GM23338 (cell line): Measurements from ENCODE around the gene RNF186. TPM values are rescaled to one million over a fixed set of nuclear protein-coding genes. Genes with fewer than 3 reads are reported as not detected.
A peak's percentile ranks its signal among the peaks of the same experiment; 100 is the strongest.

Experiments used
- ATAC-seq: fragments of 200-7000 bp; cut with Tn5 transposase; 3 replicates; pipeline ENCODE4 v1.9.1; 2020
- DNase-seq: peaks from one replicate; pipeline ENCODE4 v3.0.0-alpha.2; 2015; ENCODE audit warnings: low spot score
- H2AFZ ChIP-seq: fragments of 200-600 bp; sonication (generic); 2 replicates; pipeline ENCODE4 v1.8.0; 2016; ENCODE audit warnings: antibody characterized with exemption, mild to moderate bottlenecking, moderate library complexity
- H3F3A ChIP-seq: fragments of 200-600 bp; sonication (generic); replicated peaks from 2 replicates; pipeline ENCODE4 v1.8.0; 2017; ENCODE audit warnings: antibody characterized with exemption, mixed run types, low read depth
- H3K27ac ChIP-seq: fragments of 200-600 bp; sonication (generic); 2 replicates; pipeline ENCODE4 v1.6.1; 2016; ENCODE audit warnings: low read depth
- H3K27me3 ChIP-seq: fragments of 200-600 bp; sonication (generic); 2 replicates; pipeline ENCODE4 v1.8.0; 2016; ENCODE audit warnings: mild to moderate bottlenecking, mixed run types, moderate library complexity; ENCODE audit not compliant: insufficient read depth
- H3K36me3 ChIP-seq: fragments of 200-600 bp; sonication (generic); 2 replicates; pipeline ENCODE4 v1.8.0; 2016; ENCODE audit warnings: mild to moderate bottlenecking; ENCODE audit not compliant: insufficient read depth
- H3K4me1 ChIP-seq: fragments of 200-600 bp; sonication (generic); 2 replicates; pipeline ENCODE4 v1.8.0; 2016; ENCODE audit warnings: mild to moderate bottlenecking, moderate library complexity; ENCODE audit not compliant: insufficient read depth
- H3K4me2 ChIP-seq: fragments of 200-600 bp; sonication (generic); 2 replicates; pipeline ENCODE4 v1.7.1; 2017; ENCODE audit warnings: mixed run types
- H3K4me3 ChIP-seq: fragments of 200-600 bp; sonication (generic); 2 replicates; pipeline ENCODE4 v1.6.1; 2016; ENCODE audit warnings: mixed run types
- H3K79me2 ChIP-seq: fragments of 200-600 bp; sonication (generic); replicated peaks from 2 replicates; pipeline ENCODE4 v1.8.0; 2017; ENCODE audit warnings: mild to moderate bottlenecking; ENCODE audit not compliant: insufficient read depth
- H3K9me2 ChIP-seq: fragments of 200-600 bp; sonication (generic); 2 replicates; pipeline ENCODE4 v1.8.0; 2017; ENCODE audit not compliant: insufficient read depth
- H4K20me1 ChIP-seq: fragments of 200-600 bp; sonication (generic); replicated peaks from 2 replicates; pipeline ENCODE4 v1.8.0; 2017; ENCODE audit warnings: mild to moderate bottlenecking; ENCODE audit not compliant: insufficient read depth
- H3K27ac Mint-ChIP-seq: 2 replicates; pipeline ENCODE4 v1.8.0; 2020; ENCODE audit warnings: inconsistent platforms, mild to moderate bottlenecking, moderate library complexity, mixed read lengths
- H3K27me3 Mint-ChIP-seq: 3 replicates; pipeline ENCODE4 v1.8.0; 2022; ENCODE audit warnings: low read depth, mild to moderate bottlenecking, moderate library complexity, mixed read lengths, inconsistent platforms; ENCODE audit not compliant: insufficient read depth, poor library complexity
- H3K36me3 Mint-ChIP-seq: 3 replicates; pipeline ENCODE4 v1.8.0; 2021; ENCODE audit warnings: low read depth, mild to moderate bottlenecking, inconsistent platforms, moderate library complexity, mixed read lengths
- H3K4me1 Mint-ChIP-seq: 3 replicates; pipeline ENCODE4 v1.8.0; 2020; ENCODE audit warnings: mild to moderate bottlenecking, inconsistent platforms, mixed read lengths
- H3K4me3 Mint-ChIP-seq: 3 replicates; pipeline ENCODE4 v1.8.0; 2021; ENCODE audit warnings: moderate library complexity, mild to moderate bottlenecking, inconsistent platforms, mixed read lengths
- H3K9me3 Mint-ChIP-seq: 3 replicates; pipeline ENCODE4 v1.8.0; 2020; ENCODE audit warnings: moderate library complexity, mild to moderate bottlenecking, inconsistent platforms, mixed read lengths
- ETS1 ChIP-seq: IDR thresholded peaks from 2 replicates; pipeline ENCODE4 v1.6.1; 2016; ENCODE audit warnings: antibody characterized with exemption
- EZH2 ChIP-seq: fragments of 200-600 bp; sonication (generic); IDR thresholded peaks from one replicate; pipeline ENCODE4 v1.8.0; 2017; ENCODE audit warnings: antibody characterized with exemption, mild to moderate bottlenecking, low read depth; ENCODE audit not compliant: unreplicated experiment
- STAT1 ChIP-seq: IDR thresholded peaks from one replicate; pipeline ENCODE4 v1.6.1; 2016; ENCODE audit warnings: antibody characterized with exemption; ENCODE audit not compliant: unreplicated experiment
- polyA plus RNA-seq: library from polyadenylated mRNA; unstranded; fragments of >200 nt; fragmentation: Nextera tagmentation; extraction: Ambion mirVana; gene quantifications from 2 replicates; pipeline ENCODE4 v1.2.1, GENCODE V29; 2016
- total RNA-seq: library from RNA; depleted of rRNA; stranded (reverse); fragments of >200 nt; shearing (Covaris generic); gene quantifications from 2 replicates; pipeline ENCODE4 v1.2.3, GENCODE V29; 2014
- TF ChIP-seq, protein P1 (sequence below): IDR thresholded peaks from one replicate; pipeline ENCODE4 v1.6.1; 2018; ENCODE audit warnings: antibody characterized with exemption; ENCODE audit not compliant: unreplicated experiment
- TF ChIP-seq, protein P2 (sequence below), 2 experiments: fragments of 200-600 bp in 1 of 2; sonication (generic) in 1 of 2; conservative IDR thresholded peaks; 2 replicates each; pipeline versions ENCODE4 v1.5.1 to v1.6.1; 2016 to 2017; ENCODE audit warnings: antibody characterized with exemption in 2 of 2, low read depth in 2 of 2, mild to moderate bottlenecking in 2 of 2, moderate library complexity in 1 of 2

RNF186 gene
- total and polyA plus RNA-seq, 2 experiments from 2014 or later = not detected

- peaks cover 14% of the 10 kb centered on the region for H3K27me3 Mint-ChIP-seq
- no peak overlapping the region for H3K4me3 ChIP-seq
- H2AFZ ChIP-seq = peak overlapping the region; percentile 69; the same call in 1 of the 2 replicates
- no peaks in the 10 kb centered on the region for H3K27me3 ChIP-seq
- H3F3A ChIP-seq = no peaks in the 10 kb centered on the region
- no peaks in the 10 kb centered on the region for H3K79me2 ChIP-seq
- H3K4me3 Mint-ChIP-seq = no peak overlapping the region
- peaks cover 13% of the 10 kb centered on the region for H3K4me1 ChIP-seq
- no peaks in the 10 kb centered on the region for H4K20me1 ChIP-seq
- TF ChIP-seq, protein P1, sequence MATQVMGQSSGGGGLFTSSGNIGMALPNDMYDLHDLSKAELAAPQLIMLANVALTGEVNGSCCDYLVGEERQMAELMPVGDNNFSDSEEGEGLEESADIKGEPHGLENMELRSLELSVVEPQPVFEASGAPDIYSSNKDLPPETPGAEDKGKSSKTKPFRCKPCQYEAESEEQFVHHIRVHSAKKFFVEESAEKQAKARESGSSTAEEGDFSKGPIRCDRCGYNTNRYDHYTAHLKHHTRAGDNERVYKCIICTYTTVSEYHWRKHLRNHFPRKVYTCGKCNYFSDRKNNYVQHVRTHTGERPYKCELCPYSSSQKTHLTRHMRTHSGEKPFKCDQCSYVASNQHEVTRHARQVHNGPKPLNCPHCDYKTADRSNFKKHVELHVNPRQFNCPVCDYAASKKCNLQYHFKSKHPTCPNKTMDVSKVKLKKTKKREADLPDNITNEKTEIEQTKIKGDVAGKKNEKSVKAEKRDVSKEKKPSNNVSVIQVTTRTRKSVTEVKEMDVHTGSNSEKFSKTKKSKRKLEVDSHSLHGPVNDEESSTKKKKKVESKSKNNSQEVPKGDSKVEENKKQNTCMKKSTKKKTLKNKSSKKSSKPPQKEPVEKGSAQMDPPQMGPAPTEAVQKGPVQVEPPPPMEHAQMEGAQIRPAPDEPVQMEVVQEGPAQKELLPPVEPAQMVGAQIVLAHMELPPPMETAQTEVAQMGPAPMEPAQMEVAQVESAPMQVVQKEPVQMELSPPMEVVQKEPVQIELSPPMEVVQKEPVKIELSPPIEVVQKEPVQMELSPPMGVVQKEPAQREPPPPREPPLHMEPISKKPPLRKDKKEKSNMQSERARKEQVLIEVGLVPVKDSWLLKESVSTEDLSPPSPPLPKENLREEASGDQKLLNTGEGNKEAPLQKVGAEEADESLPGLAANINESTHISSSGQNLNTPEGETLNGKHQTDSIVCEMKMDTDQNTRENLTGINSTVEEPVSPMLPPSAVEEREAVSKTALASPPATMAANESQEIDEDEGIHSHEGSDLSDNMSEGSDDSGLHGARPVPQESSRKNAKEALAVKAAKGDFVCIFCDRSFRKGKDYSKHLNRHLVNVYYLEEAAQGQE = no peak
- TF ChIP-seq, protein P2, sequence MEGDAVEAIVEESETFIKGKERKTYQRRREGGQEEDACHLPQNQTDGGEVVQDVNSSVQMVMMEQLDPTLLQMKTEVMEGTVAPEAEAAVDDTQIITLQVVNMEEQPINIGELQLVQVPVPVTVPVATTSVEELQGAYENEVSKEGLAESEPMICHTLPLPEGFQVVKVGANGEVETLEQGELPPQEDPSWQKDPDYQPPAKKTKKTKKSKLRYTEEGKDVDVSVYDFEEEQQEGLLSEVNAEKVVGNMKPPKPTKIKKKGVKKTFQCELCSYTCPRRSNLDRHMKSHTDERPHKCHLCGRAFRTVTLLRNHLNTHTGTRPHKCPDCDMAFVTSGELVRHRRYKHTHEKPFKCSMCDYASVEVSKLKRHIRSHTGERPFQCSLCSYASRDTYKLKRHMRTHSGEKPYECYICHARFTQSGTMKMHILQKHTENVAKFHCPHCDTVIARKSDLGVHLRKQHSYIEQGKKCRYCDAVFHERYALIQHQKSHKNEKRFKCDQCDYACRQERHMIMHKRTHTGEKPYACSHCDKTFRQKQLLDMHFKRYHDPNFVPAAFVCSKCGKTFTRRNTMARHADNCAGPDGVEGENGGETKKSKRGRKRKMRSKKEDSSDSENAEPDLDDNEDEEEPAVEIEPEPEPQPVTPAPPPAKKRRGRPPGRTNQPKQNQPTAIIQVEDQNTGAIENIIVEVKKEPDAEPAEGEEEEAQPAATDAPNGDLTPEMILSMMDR (conservative IDR thresholded peaks at IDR 0.05; ENCODE audit: low read depth in 2 of 2) = peak; percentile 68 to 86
- peaks cover 17% of the 10 kb centered on the region for H3K4me1 Mint-ChIP-seq
- no peak overlapping the region; the same call in 1 of the 2 replicates for H3K27ac Mint-ChIP-seq
- DNase-seq (peak; percentile 80), ATAC-seq (peak; percentile 87)
- H3K36me3 ChIP-seq = no peaks in the 10 kb centered on the region
- H3K9me3 Mint-ChIP-seq = peaks cover 8% of the 10 kb centered on the region; the same call in 2 of the 3 replicates
- no peak overlapping the region for H3K27ac ChIP-seq
- no peaks in the 10 kb centered on the region for H3K9me2 ChIP-seq
- no peaks in the 10 kb centered on the region; the same call in 2 of the 3 replicates for H3K36me3 Mint-ChIP-seq
- H3K4me2 ChIP-seq = no peak overlapping the region
Measured at GRCh38 chr1:19811206-19811851, 3.8 kb downstream of the RNF186 start.

GRCh38 chr1:19809044-19809750, 5.9 kb downstream of the RNF186 start:
- H3K4me3 ChIP-seq = no peak overlapping the region
- ATAC-seq (no peak), DNase-seq (peak; percentile 38)
- H3K79me2 ChIP-seq = no peaks in the 10 kb centered on the region
- no peaks in the 10 kb centered on the region for H3K36me3 Mint-ChIP-seq
- peaks cover 6% of the 10 kb centered on the region for H3K4me1 Mint-ChIP-seq
- peaks cover 11% of the 10 kb centered on the region for H3K27me3 Mint-ChIP-seq
- H3K9me3 Mint-ChIP-seq = peaks cover 8% of the 10 kb centered on the region; the same call in 2 of the 3 replicates
- H3K4me1 ChIP-seq = no peaks in the 10 kb centered on the region
- H3K27ac Mint-ChIP-seq = no peak overlapping the region
- no peak overlapping the region for H2AFZ ChIP-seq
- no peaks in the 10 kb centered on the region for H4K20me1 ChIP-seq
- H3K27ac ChIP-seq = no peak overlapping the region
- TF ChIP-seq STAT1 (no peak), ETS1 (no peak), EZH2 (no peak)
- TF ChIP-seq, protein P1 = peak; percentile 68
- no peak overlapping the region for H3K4me3 Mint-ChIP-seq
- no peaks in the 10 kb centered on the region for H3K9me2 ChIP-seq
- H3K36me3 ChIP-seq = no peaks in the 10 kb centered on the region
- H3K27me3 ChIP-seq = no peaks in the 10 kb centered on the region
- no peak overlapping the region for H3K4me2 ChIP-seq
- H3F3A ChIP-seq = no peaks in the 10 kb centered on the region
